H1 (cell line): Measurements from ENCODE around the gene LTA. TPM values are rescaled to one million over a fixed set of nuclear protein-coding genes. Genes with fewer than 3 reads are reported as not detected.

Source experiments
- CTCF ChIA-PET: fragments of 300-600 bp; sonication (Branson Sonifier 250); formaldehyde crosslinking; loops from one replicate; lab custom pipeline; 2021; ENCODE audit not compliant: partially characterized antibody; lab: Charles Lee
- POLR2A ChIA-PET: fragments of 300-600 bp; sonication (Branson Sonifier 250); formaldehyde crosslinking; loops from one replicate; lab custom pipeline; 2021; ENCODE audit warnings: inconsistent platforms; ENCODE audit not compliant: partially characterized antibody; lab: Charles Lee
- DNase-seq, 2 experiments: peaks; one replicate each; pipeline versions ENCODE4 v3.0.0 to v3.0.0-alpha.2; 2010 to 2022; ENCODE audit warnings: low spot score in 2 of 2, low read depth in 1 of 2, mixed read lengths in 1 of 2
- FAIRE-seq: peaks from 2 replicates; lab custom pipeline; 2011; peaks lifted over from hg19 to GRCh38; lab: Jason Lieb, UNC
- H2AFZ ChIP-seq: 2 replicates; pipeline ENCODE4 v1.8.1; 2012; ENCODE audit warnings: low read length, inconsistent platforms
- H2AK5ac ChIP-seq: 2 replicates; pipeline ENCODE4 v1.6.1; 2013; ENCODE audit warnings: low read depth, low read length
- H2BK120ac ChIP-seq: replicated peaks from 2 replicates; pipeline ENCODE3; 2013; ENCODE audit warnings: low read depth, low read length, inconsistent platforms
- H2BK12ac ChIP-seq: 2 replicates; pipeline ENCODE4 v1.6.1; 2013; ENCODE audit warnings: low read depth, low read length
- H2BK15ac ChIP-seq: 2 replicates; pipeline ENCODE4 v1.6.1; 2013; ENCODE audit warnings: low read length
- H2BK20ac ChIP-seq: 2 replicates; pipeline ENCODE4 v1.6.1; 2013; ENCODE audit warnings: low read length
- H2BK5ac ChIP-seq: 2 replicates; pipeline ENCODE4 v1.6.1; 2013; ENCODE audit warnings: low read depth, low read length
- H3K14ac ChIP-seq: 2 replicates; pipeline ENCODE4 v1.6.1; 2013; ENCODE audit warnings: inconsistent platforms; ENCODE audit not compliant: insufficient read length
- H3K18ac ChIP-seq: 2 replicates; pipeline ENCODE4 v1.6.1; 2013; ENCODE audit warnings: low read length; ENCODE audit errors: extremely low read depth
- H3K23ac ChIP-seq: 2 replicates; pipeline ENCODE4 v1.6.1; 2013; ENCODE audit warnings: inconsistent platforms; ENCODE audit not compliant: insufficient read length
- H3K23me2 ChIP-seq: 2 replicates; pipeline ENCODE4 v1.6.1; 2013; ENCODE audit warnings: low read depth, low read length
- H3K27ac ChIP-seq: 2 replicates; pipeline ENCODE4 v1.6.1; 2011; ENCODE audit warnings: low read depth, low read length, inconsistent platforms
- H3K27me3 ChIP-seq, 4 experiments: replicated peaks in 1 of 4; 1 replicate in 1 of 4; 2 replicates in 3 of 4; pipeline versions ENCODE4 v1.6.1 to v1.8.1; 2011 to 2013; ENCODE audit warnings: low read length in 3 of 4, mild to moderate bottlenecking in 3 of 4, inconsistent platforms in 2 of 4, mixed read lengths in 2 of 4, moderate library complexity in 1 of 4; ENCODE audit not compliant: control insufficient read depth in 3 of 4, insufficient read depth in 3 of 4; ENCODE audit errors: extremely low read depth in 1 of 4
- H3K36me3 ChIP-seq, 4 experiments: 2 replicates each; pipeline versions ENCODE4 v1.6.1 to v1.8.1; 2011 to 2013; ENCODE audit warnings: mild to moderate bottlenecking in 4 of 4, low read length in 3 of 4, moderate library complexity in 2 of 4, control low read depth in 1 of 4, inconsistent platforms in 1 of 4; ENCODE audit not compliant: insufficient read depth in 4 of 4, control insufficient read depth in 2 of 4
- H3K4ac ChIP-seq: replicated peaks from 2 replicates; pipeline ENCODE3; 2013; ENCODE audit warnings: low read length, low read depth, mixed read lengths, inconsistent platforms; ENCODE audit not compliant: insufficient read length
- H3K4me1 ChIP-seq, 4 experiments: replicated peaks in 1 of 4; 1 replicate in 1 of 4; 2 replicates in 3 of 4; pipeline versions ENCODE4 v1.6.1 to v1.8.1; 2011 to 2013; ENCODE audit warnings: low read length in 3 of 4, inconsistent platforms in 2 of 4, mixed read lengths in 1 of 4; ENCODE audit not compliant: insufficient read depth in 4 of 4, control insufficient read depth in 3 of 4
- H3K4me2 ChIP-seq, 2 experiments: 2 replicates each; pipeline versions ENCODE4 v1.6.1 to v1.8.1; 2011 to 2013; ENCODE audit warnings: low read depth in 2 of 2, low read length in 2 of 2, control low read depth in 1 of 2, inconsistent platforms in 1 of 2, mild to moderate bottlenecking in 1 of 2; ENCODE audit not compliant: insufficient read depth in 1 of 2
- H3K4me3 ChIP-seq, 4 experiments: fragments of 200-600, 300-600 bp in 1 of 4; sonication (generic), shearing (Covaris generic), sonication (Bioruptor Twin) in 1 of 4; 2 replicates each; pipeline versions ENCODE4 v1.5.1 to v1.8.1; 2011 to 2016; ENCODE audit warnings: low read length in 4 of 4, low read depth in 3 of 4, control low read depth in 2 of 4, inconsistent platforms in 2 of 4, mild to moderate bottlenecking in 2 of 4, mixed read lengths in 1 of 4, moderate library complexity in 1 of 4; ENCODE audit not compliant: insufficient read depth in 2 of 4; ENCODE audit errors: extremely low read depth in 1 of 4
- H3K56ac ChIP-seq: replicated peaks from 2 replicates; pipeline ENCODE3; 2013; ENCODE audit warnings: low read depth, mild to moderate bottlenecking, mixed read lengths, low read length, inconsistent platforms; ENCODE audit not compliant: insufficient read length
- H3K79me1 ChIP-seq: 2 replicates; pipeline ENCODE4 v1.6.1; 2013; ENCODE audit warnings: low read depth, low read length, control low read depth
- H3K79me2 ChIP-seq, 2 experiments: 2 replicates each; pipeline versions ENCODE4 v1.6.1 to v1.8.1; 2012 to 2013; ENCODE audit warnings: low read length in 2 of 2, mild to moderate bottlenecking in 2 of 2, inconsistent platforms in 1 of 2; ENCODE audit not compliant: insufficient read depth in 2 of 2, control insufficient read depth in 1 of 2
- H3K9ac ChIP-seq, 4 experiments: replicated peaks in 1 of 4; 1 replicate in 1 of 4; 2 replicates in 3 of 4; pipeline versions ENCODE4 v1.6.1 to v1.8.1; 2011 to 2013; ENCODE audit warnings: low read depth in 3 of 4, low read length in 3 of 4, control low read depth in 2 of 4, mild to moderate bottlenecking in 2 of 4, moderate library complexity in 2 of 4, inconsistent platforms in 1 of 4; ENCODE audit errors: extremely low read depth in 1 of 4
- H3K9me3 ChIP-seq, 2 experiments: 2 replicates each; pipeline versions ENCODE4 v1.6.1 to v1.8.1; 2012 to 2013; ENCODE audit warnings: mild to moderate bottlenecking in 2 of 2, moderate library complexity in 2 of 2, control low read depth in 1 of 2, inconsistent platforms in 1 of 2, low read depth in 1 of 2, low read length in 1 of 2, mixed read lengths in 1 of 2; ENCODE audit not compliant: insufficient read depth in 2 of 2
- H4K20me1 ChIP-seq, 2 experiments: replicated peaks in 1 of 2; 2 replicates each; pipeline versions ENCODE3 to v1.8.1; 2011 to 2013; ENCODE audit warnings: inconsistent platforms in 2 of 2, low read length in 2 of 2, mild to moderate bottlenecking in 1 of 2; ENCODE audit not compliant: insufficient read depth in 2 of 2, control insufficient read depth in 1 of 2
- H4K5ac ChIP-seq: 2 replicates; pipeline ENCODE4 v1.6.1; 2013; ENCODE audit warnings: low read length, low read depth, mixed read lengths, inconsistent platforms; ENCODE audit not compliant: insufficient read length
- H4K8ac ChIP-seq: 2 replicates; pipeline ENCODE4 v1.8.0; 2013; ENCODE audit warnings: mild to moderate bottlenecking, moderate library complexity, low read length, inconsistent platforms; ENCODE audit not compliant: insufficient read depth; ENCODE audit errors: extremely low read depth
- H4K91ac ChIP-seq: replicated peaks from 2 replicates; pipeline ENCODE3; 2013; ENCODE audit warnings: low read length, mixed read lengths, inconsistent platforms; ENCODE audit not compliant: insufficient read length
- ASH2L ChIP-seq: fragments of 200-600, 300-600 bp; sonication (generic); IDR thresholded peaks from one replicate; pipeline ENCODE4 v1.7.1; 2017; ENCODE audit warnings: low read length
- CBX8 ChIP-seq: fragments of 300-800, 300-1000 bp; sonication (generic); IDR thresholded peaks from 2 replicates; pipeline ENCODE4 v1.7.1; 2016; ENCODE audit warnings: low read depth, low read length, borderline replicate concordance
- EP300 ChIP-seq, 2 experiments: IDR thresholded peaks; 1 replicate in 1 of 2; 2 replicates in 1 of 2; pipeline ENCODE4 v1.6.1; 2011 to 2012; ENCODE audit warnings: low read depth in 2 of 2, low read length in 2 of 2, mild to moderate bottlenecking in 2 of 2, borderline replicate concordance in 1 of 2, inconsistent platforms in 1 of 2, moderate library complexity in 1 of 2
- RFX5 ChIP-seq: IDR thresholded peaks from 2 replicates; pipeline ENCODE4 v1.6.1; 2011; ENCODE audit warnings: low read depth, low read length, improper control_type of control experiment, borderline replicate concordance
- TBP ChIP-seq: IDR thresholded peaks from 2 replicates; pipeline ENCODE4 v1.6.1; 2011; ENCODE audit warnings: low read depth, low read length, improper control_type of control experiment
- TEAD4 ChIP-seq: IDR thresholded peaks from 2 replicates; pipeline ENCODE4 v1.6.1; 2012; ENCODE audit warnings: low read depth, low read length, inconsistent platforms, mixed read lengths
- WGBS, 2 experiments: shearing (Covaris generic) in 1 of 2; methylation state at CpG; one replicate each; pipeline versions ENCODE4 v1.1.6 to v1.1.7; 2013 to 2015; ENCODE audit warnings: low lambda C conversion rate in 2 of 2, mixed read lengths in 2 of 2, inconsistent platforms in 1 of 2, low coverage in 1 of 2, missing lambda C conversion rate in 1 of 2; ENCODE audit not compliant: insufficient replicate concordance in 2 of 2, insufficient coverage in 1 of 2, insufficient read length in 1 of 2; ENCODE audit errors: extremely low coverage in 1 of 2, missing lambda C conversion rate in 1 of 2; 5-methylcytosine and 5-hydroxymethylcytosine counted together
- polyA plus RNA-seq, 7 experiments: library from polyadenylated mRNA; depleted of rRNA in 3 of 7; stranded (reverse) in 5 of 7; unstranded in 2 of 7; fragments of >200 nt in 5 of 7; fragments of 200-250 nt in 2 of 7; gene quantifications; 1 replicate in 5 of 7; 2 replicates in 1 of 7; 4 replicates in 1 of 7; pipeline versions ENCODE4 v1.2.1 to v1.2.3, GENCODE V29; 2011 to 2013; ENCODE audit warnings: missing spikeins in 2 of 7, mixed read lengths in 2 of 7
- total RNA-seq: library from RNA; stranded (reverse); fragmentation: NEBNext Ultra II Directional; extraction: Animal tissue kit (Norgen Biotek cat#: 25700); gene quantifications from 2 replicates; pipeline ENCODE4 v1.2.1, GENCODE V29; 2021
- TF ChIP-seq, protein P1 (sequence below): IDR thresholded peaks from 2 replicates; pipeline ENCODE4 v1.6.1; 2012; ENCODE audit warnings: low read length, inconsistent platforms

LTA gene
- total and polyA plus RNA-seq, 2 of the 8 experiments (the other 6 are each of a cell fraction or from before 2014, with no cell fraction given): not detected

- WGBS, 2 experiments: 66% methylated on average over 7 of the region's 7 CpGs; no CpG with 5 or more reads in 1 of the 2 experiments
- Histone ChIP-seq H2AFZ (peak overlapping the region; percentile 17), H3K79me1 (no peaks in the 10 kb centered on the region), H3K23ac (no peak overlapping the region), H3K23me2 (peaks cover 4% of the 10 kb centered on the region; the same call in 1 of the 2 replicates), H2BK20ac (no peak overlapping the region), H3K56ac (no peak overlapping the region), H3K27ac (no peak overlapping the region), H2AK5ac (peak overlapping the region; percentile 32; the same call in 1 of the 2 replicates), H2BK12ac (peak overlapping the region; percentile 71; the same call in 1 of the 2 replicates), H2BK120ac (no peak overlapping the region), H3K9me3 (no peaks in the 10 kb centered on the region), H2BK5ac (peak overlapping the region; percentile 66; the same call in 1 of the 2 replicates), H4K20me1 (no peaks in the 10 kb centered on the region), H3K4me2 (peak overlapping the region in 1 of 2 experiments; percentile 24; a peak in 1 of 4 replicates), H3K79me2 (no peaks in the 10 kb centered on the region), H3K14ac (no peak overlapping the region), H2BK15ac (peak overlapping the region; percentile 36; the same call in 1 of the 2 replicates), H3K36me3 (no peaks in the 10 kb centered on the region), H3K4me3 (no peak overlapping the region; a peak in 2 of 8 replicates), H4K91ac (no peak overlapping the region), H3K9ac (no peak overlapping the region), H4K8ac (0 out of 2 replicates have a peak overlapping the region, but pooled peaks have one; percentile 58), H3K4ac (no peak overlapping the region), H4K5ac (no peak overlapping the region), H3K27me3 (no peaks in the 10 kb centered on the region), H3K18ac (no peak overlapping the region), H3K4me1 (peaks cover 2 to 12% (median 6%) of the 10 kb centered on the region in 4 experiments; a peak in 6 of 7 replicates)
- TF ChIP-seq TEAD4 (no peak), TBP (no peak), RFX5 (no peak), CBX8 (no peak), EP300 (IDR thresholded peaks at IDR 0.05; ENCODE audit: borderline replicate concordance in 1 of 2, low read depth in 2 of 2, low read length in 2 of 2) (no peak), ASH2L (peak; percentile 22)
- TF ChIP-seq, protein P1, sequence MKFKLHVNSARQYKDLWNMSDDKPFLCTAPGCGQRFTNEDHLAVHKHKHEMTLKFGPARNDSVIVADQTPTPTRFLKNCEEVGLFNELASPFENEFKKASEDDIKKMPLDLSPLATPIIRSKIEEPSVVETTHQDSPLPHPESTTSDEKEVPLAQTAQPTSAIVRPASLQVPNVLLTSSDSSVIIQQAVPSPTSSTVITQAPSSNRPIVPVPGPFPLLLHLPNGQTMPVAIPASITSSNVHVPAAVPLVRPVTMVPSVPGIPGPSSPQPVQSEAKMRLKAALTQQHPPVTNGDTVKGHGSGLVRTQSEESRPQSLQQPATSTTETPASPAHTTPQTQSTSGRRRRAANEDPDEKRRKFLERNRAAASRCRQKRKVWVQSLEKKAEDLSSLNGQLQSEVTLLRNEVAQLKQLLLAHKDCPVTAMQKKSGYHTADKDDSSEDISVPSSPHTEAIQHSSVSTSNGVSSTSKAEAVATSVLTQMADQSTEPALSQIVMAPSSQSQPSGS: no peak
- FAIRE-seq (no peak), DNase-seq (no peak)
- CTCF ChIA-PET: interaction anchor here (0.7 to 4.5 kb wide), 7 partner anchors 9 to 119 kb away, joined by 3 to 45 read pairs (median 7); partner anchors contain the start of gene ATP6V1G2
- POLR2A ChIA-PET: interaction anchor here (0.5 to 34.9 kb wide), 8 partner anchors 17 to 283 kb away, joined by 3 to 883 read pairs (median 4); partner anchors contain the start of genes APOM, ATP6V1G2, BAG6 and C6orf47
These were observed 43.7 kb downstream of the LTA start for GRCh38 chr6:31615748-31616147.
